Fibroblast of villous mesenchyme (primary cell): ENCODE data around the gene CALML4. TPM values are rescaled to one million over a fixed set of nuclear protein-coding genes. Genes with fewer than 3 reads are reported as not detected.
"Not testable (repeated sequence)": the region's sequence is repeated elsewhere in the genome, so short reads cannot be mapped to it uniquely, and the experiment has no call there.

Source experiments
- DNase-seq: peaks from one replicate; pipeline ENCODE4 v3.0.0-alpha.2; 2010; ENCODE audit warnings: low read depth
- H3K4me3 ChIP-seq: 2 replicates; pipeline ENCODE4 v1.5.1; 2011; ENCODE audit warnings: low read depth, mild to moderate bottlenecking, low read length
- CTCF ChIP-seq: IDR thresholded peaks from 2 replicates; pipeline ENCODE4 v1.5.1; 2012; ENCODE audit warnings: low read depth, mild to moderate bottlenecking, low read length; ENCODE audit not compliant: insufficient read depth
- total RNA-seq: library from RNA; depleted of rRNA; stranded (reverse); fragments of >200 nt; gene quantifications from 2 replicates; pipeline ENCODE4 v1.2.3, GENCODE V29; 2012

The CALML4 gene
- total RNA-seq, 1 donor, result 1.7 TPM

DNA sequence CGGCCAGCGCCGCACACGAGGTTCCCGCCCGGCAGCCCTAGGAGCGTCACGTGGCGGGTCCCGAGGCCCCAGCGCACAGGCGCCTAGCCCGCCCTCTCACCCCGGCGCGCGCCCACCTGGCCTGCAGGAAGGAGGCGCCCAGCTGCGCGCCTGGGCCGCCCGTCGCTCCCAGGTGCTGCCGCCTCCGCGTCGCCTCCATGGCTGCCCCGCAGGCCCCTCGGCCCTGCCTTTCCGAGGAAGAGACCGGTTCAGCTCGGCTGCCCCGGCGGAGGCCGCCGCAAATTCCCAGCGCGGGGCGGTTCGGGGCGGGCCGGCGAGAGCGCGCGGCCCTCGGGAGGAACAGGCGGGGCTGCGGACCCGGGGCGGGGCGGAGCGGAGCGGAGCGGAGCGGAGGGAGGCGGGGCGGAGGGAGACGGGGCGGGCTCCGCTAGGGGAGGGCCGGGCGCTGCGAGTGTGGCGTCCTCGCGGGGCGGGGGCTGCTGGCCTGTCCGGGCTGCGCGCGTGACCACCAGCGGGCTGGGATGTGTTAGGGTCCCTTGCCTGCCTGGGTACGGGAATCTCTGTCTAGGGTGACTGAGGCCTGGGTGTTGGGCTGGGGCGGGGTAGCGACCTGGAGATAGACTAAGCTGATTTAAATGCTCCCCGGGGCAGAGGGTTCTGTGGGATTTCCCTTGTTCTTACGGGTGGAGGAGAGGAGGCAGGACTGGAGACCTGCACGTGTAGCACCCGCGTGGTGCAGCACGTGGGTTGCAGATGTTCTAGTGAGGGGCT lies 24.4 kb upstream of the CALML4 start, which contains the start of gene CLN6:
Gene CLN6 (minus strand): TSS at position 343 of the 771 bp plus-strand sequence. CDS start 144 bp downstream, at position 199.
- peak; percentile 84 for DNase-seq
- no peak for TF ChIP-seq CTCF
- peak within 1 kb of the TSS; percentile 81 for H3K4me3 ChIP-seq

GRCh38 chr15:68228971-68229385 lies 23.8 kb upstream of the CALML4 start:
- H3K4me3 ChIP-seq, result peak overlapping the region; percentile 81
- TF ChIP-seq CTCF, result no peak
- peak; percentile 5 for DNase-seq

- no peak for TF ChIP-seq CTCF
- H3K4me3 ChIP-seq, result peak overlapping the region; percentile 81
- peak; percentile 14 for DNase-seq
Observed at GRCh38 chr15:68228143-68228970, 23.2 kb upstream of the CALML4 start.

DNA sequence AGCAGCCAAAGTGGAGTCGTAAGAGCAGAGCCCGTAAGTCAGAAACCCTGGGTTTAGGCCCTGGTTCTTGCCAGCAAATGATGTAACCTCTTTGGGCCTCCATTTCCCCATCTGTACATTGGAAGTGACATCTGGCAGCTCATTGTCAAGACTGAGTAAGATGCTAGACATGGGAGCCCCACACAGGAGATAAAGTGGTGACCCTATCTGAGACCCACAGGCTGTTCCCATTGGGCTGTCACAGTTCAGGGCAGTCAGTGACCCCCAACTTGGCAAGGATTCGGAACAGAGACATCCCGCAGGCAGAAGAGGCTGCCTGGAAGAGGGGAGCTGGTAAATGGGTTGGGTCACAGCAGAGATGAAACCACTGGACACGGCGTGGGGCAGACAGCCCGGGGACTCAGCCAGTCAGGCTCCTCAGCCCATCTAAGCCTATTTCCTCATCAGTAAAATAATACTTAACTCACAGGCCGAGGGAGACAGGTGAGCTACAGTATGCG lies 22.6 kb upstream of the CALML4 start:
- DNase-seq, result no peak
- TF ChIP-seq CTCF, result no peak

GRCh38 chr15:68225442-68225841 lies 20.3 kb upstream of the CALML4 start:
- not testable (repeated sequence) for H3K4me3 ChIP-seq, DNase-seq

More for the DNA sequence above, 22.6 kb upstream of the CALML4 start:
- H3K4me3 ChIP-seq, result peak overlapping the region; percentile 81

- H3K4me3 ChIP-seq, result no peak overlapping the region
- DNase-seq, result no peak
- TF ChIP-seq CTCF, result no peak
Observed at GRCh38 chr15:68224546-68225250, 19.6 kb upstream of the CALML4 start.
